Loucy (cell line): Measurements from ENCODE around the gene LARP4.

Experiments
- CTCF ChIP-seq: fragments of 200-600 bp; sonication (generic); conservative IDR thresholded peaks from 2 replicates; pipeline ENCODE4 v1.5.1; 2014; ENCODE audit warnings: mild to moderate bottlenecking, antibody characterized with exemption, low read length
- EZH2phosphoT487 ChIP-seq: fragments of 200-600 bp; IDR thresholded peaks from 2 replicates; pipeline ENCODE4 v1.6.1; 2018; ENCODE audit warnings: antibody characterized with exemption, mild to moderate bottlenecking, moderate library complexity, borderline replicate concordance

DNA sequence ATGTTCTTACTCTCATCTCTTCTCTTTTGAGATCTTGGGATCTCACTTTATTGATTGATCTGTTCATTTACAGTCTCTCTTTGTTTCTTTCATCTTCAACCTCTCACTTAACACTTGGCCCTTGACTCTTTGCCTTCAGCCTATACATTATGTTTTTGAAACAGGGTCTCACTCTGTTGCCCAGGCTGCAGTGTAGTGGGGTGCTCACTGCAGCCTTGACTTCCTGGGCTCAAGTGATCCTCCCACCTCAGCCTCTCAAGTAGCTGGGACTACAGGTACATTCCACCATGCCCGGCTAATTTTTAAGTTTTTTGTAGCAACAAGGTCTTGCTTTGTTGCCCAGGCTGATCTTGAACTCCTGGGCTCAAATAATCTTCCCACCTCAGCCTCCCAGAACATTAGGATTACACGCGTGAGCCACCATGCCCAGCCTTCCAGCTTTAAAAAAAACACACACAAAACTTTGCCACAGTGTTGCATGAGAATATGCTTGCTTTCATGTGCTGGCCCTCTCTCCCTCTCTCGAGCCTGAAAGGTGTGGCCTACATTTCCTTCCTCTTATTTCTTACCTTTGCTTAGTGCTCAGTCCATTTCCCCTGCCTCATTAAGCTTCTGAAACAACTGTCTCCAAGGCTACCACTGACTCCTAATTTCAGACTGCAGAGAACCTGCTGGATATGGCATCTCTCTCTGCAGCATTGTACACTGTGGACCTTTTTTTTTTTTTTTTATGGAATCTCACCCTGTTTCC lies 114.0 kb downstream of the LARP4 start:
- no peak for TF ChIP-seq CTCF
- no peak for TF ChIP-seq EZH2phosphoT487
